PFSK-1 (cell line): ENCODE measurements around the gene SORBS2.

Experiments
- FOXP2 ChIP-seq: optimal IDR thresholded peaks from 2 replicates; pipeline ENCODE3; 2011; ENCODE audit warnings: borderline replicate concordance, control low read depth, inconsistent platforms; ENCODE audit not compliant: insufficient read depth; ENCODE audit errors: extremely low read length, extremely low read depth
- POLR2AphosphoS5 ChIP-seq: IDR thresholded peaks from 2 replicates; pipeline ENCODE4 v1.6.1; 2012; ENCODE audit warnings: low read depth, mild to moderate bottlenecking, control low read depth, low read length, moderate library complexity
- SIN3A ChIP-seq: IDR thresholded peaks from 2 replicates; pipeline ENCODE4 v1.6.1; 2012; ENCODE audit warnings: mild to moderate bottlenecking, low read length, moderate library complexity, borderline replicate concordance; ENCODE audit not compliant: insufficient read depth
- TAF1 ChIP-seq: IDR thresholded peaks from 2 replicates; pipeline ENCODE4 v1.6.1; 2012; ENCODE audit warnings: low read length, control low read depth, borderline replicate concordance; ENCODE audit not compliant: insufficient read depth
- TF ChIP-seq, protein P1 (sequence below), 2 experiments: IDR thresholded peaks; 2 replicates each; pipeline versions ENCODE4 v1.6.1 to v1.8.0; 2011 to 2012; ENCODE audit warnings: low read depth in 2 of 2, low read length in 2 of 2, control low read depth in 1 of 2, inconsistent platforms in 1 of 2, mild to moderate bottlenecking in 1 of 2, moderate library complexity in 1 of 2; ENCODE audit not compliant: insufficient read depth in 1 of 2

SORBS2 gene

DNA sequence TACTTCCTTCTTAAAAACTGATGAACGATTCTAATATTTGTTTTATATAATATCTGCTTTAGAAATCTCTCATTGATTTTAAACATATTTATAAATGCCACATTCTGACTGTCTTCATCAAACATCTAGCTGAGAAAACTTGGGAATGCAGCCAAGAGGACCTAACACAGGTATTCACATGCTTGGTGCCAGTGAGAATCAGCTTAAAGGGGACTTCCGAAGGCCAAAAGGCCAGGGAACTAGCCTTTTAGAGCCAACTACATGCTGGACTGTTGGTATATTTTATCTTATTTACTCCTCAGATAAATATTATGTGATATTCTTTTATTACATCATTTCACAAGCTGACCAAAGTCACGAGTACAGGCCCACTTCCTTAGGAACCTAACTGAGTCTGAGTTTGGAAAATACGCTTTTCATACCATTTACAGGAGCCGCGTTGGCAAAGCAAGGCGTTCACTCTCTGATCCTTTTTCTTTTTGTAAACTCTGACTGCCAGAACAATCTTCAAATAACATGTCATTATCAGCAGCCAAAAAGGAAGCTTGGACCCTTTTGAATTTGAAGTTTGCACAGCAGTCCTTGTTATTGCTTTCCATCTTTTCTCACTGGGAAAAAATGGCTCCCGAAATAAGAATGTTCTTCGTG, 235.6 kb downstream of the SORBS2 start:
- TF ChIP-seq FOXP2 (no peak), POLR2AphosphoS5 (no peak), TAF1 (no peak), SIN3A (no peak)
- TF ChIP-seq, protein P1, sequence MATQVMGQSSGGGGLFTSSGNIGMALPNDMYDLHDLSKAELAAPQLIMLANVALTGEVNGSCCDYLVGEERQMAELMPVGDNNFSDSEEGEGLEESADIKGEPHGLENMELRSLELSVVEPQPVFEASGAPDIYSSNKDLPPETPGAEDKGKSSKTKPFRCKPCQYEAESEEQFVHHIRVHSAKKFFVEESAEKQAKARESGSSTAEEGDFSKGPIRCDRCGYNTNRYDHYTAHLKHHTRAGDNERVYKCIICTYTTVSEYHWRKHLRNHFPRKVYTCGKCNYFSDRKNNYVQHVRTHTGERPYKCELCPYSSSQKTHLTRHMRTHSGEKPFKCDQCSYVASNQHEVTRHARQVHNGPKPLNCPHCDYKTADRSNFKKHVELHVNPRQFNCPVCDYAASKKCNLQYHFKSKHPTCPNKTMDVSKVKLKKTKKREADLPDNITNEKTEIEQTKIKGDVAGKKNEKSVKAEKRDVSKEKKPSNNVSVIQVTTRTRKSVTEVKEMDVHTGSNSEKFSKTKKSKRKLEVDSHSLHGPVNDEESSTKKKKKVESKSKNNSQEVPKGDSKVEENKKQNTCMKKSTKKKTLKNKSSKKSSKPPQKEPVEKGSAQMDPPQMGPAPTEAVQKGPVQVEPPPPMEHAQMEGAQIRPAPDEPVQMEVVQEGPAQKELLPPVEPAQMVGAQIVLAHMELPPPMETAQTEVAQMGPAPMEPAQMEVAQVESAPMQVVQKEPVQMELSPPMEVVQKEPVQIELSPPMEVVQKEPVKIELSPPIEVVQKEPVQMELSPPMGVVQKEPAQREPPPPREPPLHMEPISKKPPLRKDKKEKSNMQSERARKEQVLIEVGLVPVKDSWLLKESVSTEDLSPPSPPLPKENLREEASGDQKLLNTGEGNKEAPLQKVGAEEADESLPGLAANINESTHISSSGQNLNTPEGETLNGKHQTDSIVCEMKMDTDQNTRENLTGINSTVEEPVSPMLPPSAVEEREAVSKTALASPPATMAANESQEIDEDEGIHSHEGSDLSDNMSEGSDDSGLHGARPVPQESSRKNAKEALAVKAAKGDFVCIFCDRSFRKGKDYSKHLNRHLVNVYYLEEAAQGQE (IDR thresholded peaks at IDR 0.05; ENCODE audit: insufficient read depth in 1 of 2, low read depth in 2 of 2, low read length in 2 of 2): no peak

DNA sequence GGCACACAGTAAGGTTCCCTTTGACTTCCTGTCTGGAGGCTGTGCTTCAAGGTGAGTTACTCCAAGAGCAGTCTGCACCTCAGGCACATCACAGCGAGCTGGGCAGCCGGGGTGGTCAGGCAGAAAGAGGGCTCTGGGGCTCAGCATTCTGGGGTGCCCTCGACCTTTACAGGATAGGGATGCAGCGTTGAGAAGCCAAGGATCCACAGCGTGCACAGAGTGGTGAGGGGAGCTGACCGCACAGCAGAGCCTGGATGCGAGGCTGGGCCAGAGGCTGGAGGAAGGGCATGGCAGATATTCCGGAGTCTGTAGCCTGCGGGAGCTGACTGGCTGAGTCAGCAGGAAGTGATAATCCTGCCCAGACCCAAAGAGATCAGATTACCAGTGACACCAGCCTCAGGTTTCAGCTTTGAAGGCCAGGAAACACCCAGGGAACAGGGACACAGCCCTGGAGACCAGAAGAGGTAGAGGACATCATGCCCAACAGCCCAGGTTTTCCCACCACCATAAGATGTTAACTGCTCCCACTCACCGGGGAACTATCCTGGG, 238.3 kb downstream of the SORBS2 start:
- no peak for TF ChIP-seq TAF1
- TF ChIP-seq FOXP2: no peak
- TF ChIP-seq, protein P1 (IDR thresholded peaks at IDR 0.05; ENCODE audit: insufficient read depth in 1 of 2, low read depth in 2 of 2, low read length in 2 of 2): no peak
- TF ChIP-seq SIN3A: no peak
- TF ChIP-seq POLR2AphosphoS5: no peak

DNA sequence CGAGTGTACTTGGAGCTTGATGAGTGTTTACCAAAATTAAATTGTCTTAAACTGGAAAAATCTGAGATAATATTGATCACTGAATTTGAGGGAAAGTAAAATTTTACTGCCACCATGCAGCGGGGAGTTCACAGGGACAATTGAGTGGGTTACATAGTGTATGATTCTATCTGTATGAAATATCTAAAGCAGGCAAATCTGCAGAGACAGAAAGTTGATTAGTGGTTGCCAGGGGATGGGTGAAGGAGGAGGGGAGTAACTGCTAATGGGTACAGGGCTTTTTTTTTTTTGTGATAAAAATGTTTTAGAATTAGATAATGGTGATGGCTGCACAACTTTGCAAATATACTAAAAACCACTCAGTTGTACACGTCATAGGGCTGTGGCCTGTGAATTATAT, 241.3 kb downstream of the SORBS2 start:
- TF ChIP-seq, protein P1 (IDR thresholded peaks at IDR 0.05; ENCODE audit: insufficient read depth in 1 of 2, low read depth in 2 of 2, low read length in 2 of 2): no peak

DNA sequence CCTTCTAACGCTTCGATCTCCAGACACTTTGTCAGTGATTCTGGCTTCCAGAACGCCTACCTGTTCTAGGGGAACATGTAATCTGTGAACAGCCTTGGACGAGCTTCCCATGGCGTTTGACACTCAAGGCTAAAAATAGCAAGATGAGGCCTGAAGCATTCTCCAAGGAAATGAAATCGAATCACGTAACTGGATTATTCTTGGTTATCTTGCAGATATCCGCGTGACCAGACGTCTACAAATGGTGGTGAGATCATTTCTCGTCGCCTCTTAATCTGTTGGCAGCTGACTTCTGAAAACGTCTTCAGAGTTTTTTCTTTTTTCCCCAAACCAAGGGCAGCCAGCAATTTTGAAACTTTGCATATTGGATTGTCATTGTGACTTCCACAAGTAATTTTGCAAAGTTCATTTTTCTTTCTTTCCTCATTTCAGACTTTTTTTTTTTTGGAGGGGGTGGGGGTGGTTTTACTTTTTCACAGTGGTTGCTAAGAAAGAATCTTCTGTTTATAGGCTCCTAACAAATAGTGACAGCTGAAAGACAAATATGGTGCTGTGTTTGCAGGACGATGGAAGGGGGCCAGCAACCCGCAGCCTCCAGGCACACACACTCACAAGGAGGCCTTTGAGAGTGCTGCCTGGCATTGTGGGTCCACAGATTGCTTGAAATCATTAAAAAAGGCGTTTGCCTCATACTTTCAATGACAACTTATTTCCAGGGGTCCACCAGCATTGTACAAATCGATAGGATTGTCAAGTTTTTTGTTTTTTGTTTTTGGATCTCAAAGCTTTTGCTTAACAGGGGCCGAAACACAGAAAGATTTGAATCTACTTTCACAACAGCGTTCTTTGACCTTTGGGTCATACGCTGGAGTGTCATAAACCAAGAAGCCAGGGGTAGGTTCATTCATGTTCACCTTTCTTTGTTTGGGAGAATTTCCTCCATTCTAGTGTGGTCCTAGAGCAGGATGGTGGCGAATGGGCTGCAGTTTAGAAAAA, 244.3 kb downstream of the SORBS2 start:
- TF ChIP-seq TAF1: no peak
- no peak for TF ChIP-seq POLR2AphosphoS5
- TF ChIP-seq, protein P1 (IDR thresholded peaks at IDR 0.05; ENCODE audit: insufficient read depth in 1 of 2, low read depth in 2 of 2, low read length in 2 of 2): no peak
- no peak for TF ChIP-seq SIN3A
- TF ChIP-seq FOXP2: no peak
